HTERT RPE-1 (cell line): ENCODE results near the gene MS4A10.
"Not testable (repeated sequence)": the region's sequence is repeated elsewhere in the genome, so short reads cannot be mapped to it uniquely, and the experiment has no call there.

Experiments used
- in situ Hi-C: fragments of 300-500 bp; cut with MboI; formaldehyde crosslinking; loops from 4 replicates; pipeline ENCODE4 v1.14.3; 2020; ENCODE audit warnings: low sequenced_read_pairs

MS4A10 gene

DNA sequence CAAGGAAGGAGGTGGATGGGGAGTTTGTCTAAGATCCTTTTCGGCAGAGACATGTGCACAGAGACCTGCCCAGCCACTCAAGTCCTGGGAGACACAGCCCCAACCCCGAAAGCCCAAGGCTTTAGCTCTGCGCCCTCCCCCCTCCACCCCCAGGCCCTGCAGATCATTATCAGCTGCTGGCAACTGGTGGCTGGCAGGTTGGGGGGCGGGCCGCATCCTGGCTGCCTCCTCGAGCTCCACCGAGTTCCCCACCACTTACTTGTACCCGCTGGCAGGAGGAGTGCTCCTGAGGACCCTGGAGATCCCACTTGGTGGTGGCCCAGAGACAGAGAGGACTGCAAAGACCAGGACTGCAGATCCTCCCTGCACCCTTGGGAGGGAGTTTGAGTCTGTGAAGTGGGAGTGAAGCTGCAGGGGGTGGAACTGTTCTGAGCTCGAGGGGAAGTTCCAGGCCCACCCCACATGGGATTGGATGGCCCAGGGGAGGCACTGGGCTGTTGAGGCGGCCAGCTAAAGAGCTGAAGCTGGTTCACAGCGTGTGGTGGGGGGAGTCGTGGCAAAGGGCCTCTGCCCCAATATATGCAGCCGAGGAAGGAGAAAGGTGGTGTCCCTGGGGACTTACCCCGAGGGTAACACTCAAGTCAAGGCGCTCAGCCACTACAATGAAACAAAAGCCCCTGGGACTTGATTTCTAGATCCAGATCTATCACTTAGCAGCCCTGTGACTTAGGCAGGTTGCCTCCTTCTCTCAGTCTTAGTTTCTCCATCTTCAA lies 36.9 kb downstream of the MS4A10 start:
- in situ Hi-C loops, result no loop called here

- in situ Hi-C loops, result not testable (repeated sequence)
Measured at GRCh38 chr11:60823745-60824306, 38.7 kb downstream of the MS4A10 start.

GRCh38 chr11:60825118-60825517 lies 40.0 kb downstream of the MS4A10 start:
- in situ Hi-C loops, result no loop called here

- in situ Hi-C loops, result no loop called here
Measured at GRCh38 chr11:60825790-60826189, 40.7 kb downstream of the MS4A10 start.

DNA sequence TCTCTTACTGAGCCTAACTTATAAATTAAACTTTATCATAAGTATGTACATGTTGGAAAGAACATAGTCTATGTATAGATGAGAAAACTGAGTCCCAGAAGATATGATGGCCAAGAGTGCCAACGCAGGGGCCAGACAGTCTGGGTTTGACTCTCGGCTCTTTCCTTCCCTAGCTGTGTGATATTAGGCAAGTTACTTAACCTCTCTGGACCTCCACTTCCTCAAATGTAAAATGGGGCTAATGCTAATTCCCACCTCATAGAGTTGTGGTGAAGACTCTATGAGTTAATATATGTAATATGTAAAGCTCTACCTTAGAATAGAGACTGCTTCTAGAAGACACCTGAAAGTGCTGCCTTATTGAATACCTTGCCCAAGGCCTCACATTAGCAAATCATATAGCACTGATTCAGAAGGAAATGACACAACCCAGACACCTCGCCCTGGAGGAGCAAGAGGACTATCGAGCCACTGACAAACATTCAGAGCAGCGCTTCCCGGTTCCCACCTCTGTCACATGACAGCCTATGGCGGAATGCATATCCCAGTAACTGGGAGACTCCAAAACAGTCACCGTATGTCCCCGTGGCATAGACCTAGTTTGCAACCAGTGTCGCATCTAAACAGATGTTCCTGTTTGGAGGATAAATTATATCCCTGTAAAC lies 45.5 kb downstream of the MS4A10 start:
- in situ Hi-C loops, result no loop called here

GRCh38 chr11:60831143-60831500 lies 46.0 kb downstream of the MS4A10 start:
- in situ Hi-C loops, result no loop called here

- in situ Hi-C loops, result no loop called here
Measured at GRCh38 chr11:60831501-60832079, 46.5 kb downstream of the MS4A10 start.

- in situ Hi-C loops, result no loop called here
Measured at GRCh38 chr11:60834742-60835533, 49.8 kb downstream of the MS4A10 start.

- in situ Hi-C loops, result no loop called here
Measured at GRCh38 chr11:60835534-60835846, 50.4 kb downstream of the MS4A10 start.

- in situ Hi-C loops, result no loop called here
Measured at GRCh38 chr11:60836866-60837515, 51.9 kb downstream of the MS4A10 start.

GRCh38 chr11:60838132-60838531 lies 53.0 kb downstream of the MS4A10 start:
- in situ Hi-C loops, result no loop called here

GRCh38 chr11:60840470-60841430 lies 55.6 kb downstream of the MS4A10 start:
- in situ Hi-C loops, result no loop called here

GRCh38 chr11:60841797-60842667 lies 56.9 kb downstream of the MS4A10 start, which contains the start of gene CCDC86:
Gene CCDC86 (plus strand): TSS chr11:60842113. CDS start chr11:60842125, 12 bp downstream.
- in situ Hi-C loops, result no loop called here

DNA sequence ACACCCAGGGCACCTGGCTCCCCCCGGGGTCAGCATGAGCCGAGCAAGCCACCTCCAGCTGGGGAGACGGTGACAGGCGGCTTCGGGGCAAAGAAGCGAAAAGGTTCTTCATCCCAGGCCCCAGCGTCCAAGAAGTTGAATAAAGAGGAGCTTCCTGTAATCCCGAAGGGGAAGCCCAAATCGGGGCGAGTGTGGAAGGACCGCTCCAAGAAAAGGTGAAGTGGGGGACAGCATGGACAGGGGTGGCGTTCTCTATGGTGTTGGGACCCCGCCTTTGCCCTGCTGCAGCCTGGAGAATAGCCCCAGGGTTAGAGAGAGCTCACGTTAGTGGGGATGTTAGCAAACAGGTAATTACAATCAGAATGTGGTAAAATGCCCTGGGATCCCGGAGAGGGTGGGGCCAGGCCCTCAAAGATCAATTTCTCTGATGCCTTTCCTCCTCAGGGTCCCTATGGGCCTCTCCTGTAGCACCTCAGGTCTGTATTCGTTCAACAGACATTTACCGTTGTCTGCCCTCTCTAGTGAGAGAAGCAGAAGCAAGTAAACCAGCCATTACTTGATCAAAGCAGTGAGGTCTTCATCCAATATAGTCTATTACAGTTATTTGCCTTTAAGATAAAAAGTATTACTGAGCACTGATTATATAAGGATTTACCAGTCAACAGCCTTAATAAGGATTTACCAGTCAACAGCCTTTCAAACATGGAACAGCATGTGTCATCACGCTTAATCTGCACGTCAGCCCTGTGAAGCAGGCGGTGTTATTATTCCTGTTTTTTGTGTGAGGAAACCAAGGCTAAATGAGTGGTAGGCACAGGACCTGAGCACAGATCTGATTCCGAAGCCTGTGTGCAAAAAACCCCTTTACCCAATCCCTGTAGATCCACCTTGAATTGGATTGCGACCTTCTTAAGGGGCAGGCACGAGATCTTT lies 57.8 kb downstream of the MS4A10 start:
- in situ Hi-C loops, result no loop called here

DNA sequence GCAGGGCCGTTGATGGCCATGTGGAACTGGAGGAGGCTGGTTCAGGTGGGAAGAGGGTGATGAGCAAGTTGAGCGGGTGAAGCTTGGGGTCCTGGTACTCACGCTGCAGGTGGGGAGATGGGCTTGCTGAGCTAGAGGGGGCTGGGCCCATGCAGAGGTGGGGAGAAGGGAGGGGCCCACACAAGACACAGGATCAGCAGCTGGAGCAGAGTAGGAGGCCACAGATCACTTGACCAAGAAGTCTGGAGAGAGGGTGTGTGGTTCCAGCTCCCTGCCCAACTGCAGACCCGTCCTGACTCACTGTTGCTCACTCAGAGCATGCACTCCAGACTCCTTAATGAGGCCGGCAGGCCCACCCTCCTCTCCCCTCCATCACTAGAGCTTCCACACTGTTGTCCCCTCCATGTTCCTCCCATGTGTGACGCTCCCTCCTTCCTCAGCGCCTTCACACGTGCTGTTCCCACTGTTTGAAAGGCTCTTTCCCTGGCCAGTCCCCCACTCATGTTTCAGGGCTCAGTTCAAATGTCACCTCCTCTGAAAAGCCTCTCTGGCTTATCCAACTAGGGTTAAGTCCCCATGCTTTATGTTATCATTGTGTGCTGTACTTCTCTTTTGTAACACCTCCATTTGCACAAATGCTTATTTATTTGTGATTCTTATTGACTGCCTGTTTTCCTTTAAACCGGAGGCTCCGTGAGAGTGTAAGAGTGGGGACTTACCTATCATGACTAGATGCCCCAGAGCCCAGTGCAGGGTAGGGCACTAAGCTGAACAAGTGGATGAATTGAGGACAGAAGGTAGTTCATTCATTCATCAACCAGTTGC lies 59.1 kb downstream of the MS4A10 start:
- in situ Hi-C loops, result no loop called here

GRCh38 chr11:60844870-60845221 lies 59.7 kb downstream of the MS4A10 start:
- in situ Hi-C loops, result no loop called here

DNA sequence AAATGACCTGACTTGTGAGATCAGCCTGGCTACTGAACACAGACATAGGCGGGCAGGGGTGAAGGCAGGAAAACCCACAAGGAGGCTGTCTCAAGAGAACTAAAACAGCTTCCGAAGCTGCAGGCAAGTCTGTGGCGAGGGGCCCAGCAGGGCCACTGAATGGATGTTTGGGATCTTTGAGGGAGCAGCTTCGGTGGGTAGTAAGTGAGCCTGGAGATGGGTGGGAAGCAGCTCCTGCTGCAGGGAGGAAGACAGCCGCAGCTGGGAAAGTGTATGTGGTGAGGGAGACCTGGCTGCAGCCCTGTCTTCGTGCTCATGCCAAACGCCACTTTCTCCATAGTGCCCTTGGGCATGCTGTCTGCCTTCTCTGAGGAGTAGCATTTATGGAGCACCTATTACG lies 60.2 kb downstream of the MS4A10 start:
- in situ Hi-C loops, result no loop called here
